BE2C (cell line): ENCODE results near the gene FAM83F.

Source experiments
- DNase-seq: peaks from one replicate; pipeline ENCODE4 v3.0.0-alpha.2; 2020
- H3K27me3 ChIP-seq: fragments of 250-450 bp; sonication (Bioruptor Pico); 2 replicates; pipeline ENCODE4 v1.5.1; 2020; ENCODE audit warnings: mild to moderate bottlenecking
- H3K36me3 ChIP-seq: fragments of 250-450 bp; sonication (Bioruptor Pico); 2 replicates; pipeline ENCODE4 v1.5.1; 2020; ENCODE audit warnings: mild to moderate bottlenecking
- H3K4me1 ChIP-seq: fragments of 250-450 bp; sonication (Bioruptor Pico); 2 replicates; pipeline ENCODE4 v1.5.1; 2020
- H3K4me3 ChIP-seq: 2 replicates; pipeline ENCODE4 v1.5.1; 2011; ENCODE audit warnings: low read depth, low read length
- H3K9me3 ChIP-seq: fragments of 250-450 bp; sonication (Bioruptor Pico); 2 replicates; pipeline ENCODE4 v1.5.1; 2020
- TF ChIP-seq, protein P1 (sequence below): IDR thresholded peaks from 2 replicates; pipeline ENCODE4 v1.5.1; 2012; ENCODE audit warnings: mild to moderate bottlenecking, low read depth, low read length

Gene FAM83F

DNA sequence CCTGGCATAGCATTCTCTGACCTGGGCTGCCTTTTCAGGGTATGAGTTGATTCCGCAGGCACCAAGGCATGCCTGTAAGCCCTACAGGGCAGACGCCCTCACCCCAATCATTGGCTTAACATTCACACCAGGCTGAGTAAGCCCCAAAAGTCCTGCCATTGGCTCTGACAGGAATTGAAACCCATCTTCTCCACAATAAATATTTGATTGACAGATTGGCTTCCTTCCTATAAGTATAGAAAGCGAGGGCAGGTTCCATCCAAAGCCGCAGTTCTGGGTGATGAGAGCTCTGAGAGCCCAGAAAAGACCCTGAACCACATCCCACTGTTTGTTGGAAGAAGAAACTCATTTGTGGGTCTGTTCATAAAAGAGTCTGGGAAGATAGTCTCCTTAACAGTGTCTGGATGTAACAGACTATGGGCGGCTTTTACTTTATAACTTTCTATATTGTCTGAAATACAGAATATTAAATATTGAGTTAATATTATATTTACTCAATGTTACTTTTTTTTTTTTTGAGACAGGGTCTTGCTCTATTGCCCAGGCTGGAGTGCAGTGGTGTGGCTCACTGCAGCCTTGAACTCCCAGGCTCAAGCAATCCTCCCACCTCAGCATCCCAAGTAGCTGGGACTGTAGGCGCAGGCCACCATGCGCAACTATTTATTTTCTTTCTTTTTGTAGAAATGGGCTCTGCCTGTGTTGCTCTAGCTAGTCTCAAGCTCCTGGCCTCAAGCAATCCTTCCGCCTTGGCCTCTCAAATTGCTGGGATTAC lies 46.8 kb downstream of the FAM83F start:
- no peaks in the 10 kb centered on the region for H3K9me3 ChIP-seq
- H3K36me3 ChIP-seq, result no peaks in the 10 kb centered on the region
- H3K4me3 ChIP-seq, result no peak overlapping the region
- H3K4me1 ChIP-seq, result peaks cover 15% of the 10 kb centered on the region
- DNase-seq, result no peak
- TF ChIP-seq, protein P1, sequence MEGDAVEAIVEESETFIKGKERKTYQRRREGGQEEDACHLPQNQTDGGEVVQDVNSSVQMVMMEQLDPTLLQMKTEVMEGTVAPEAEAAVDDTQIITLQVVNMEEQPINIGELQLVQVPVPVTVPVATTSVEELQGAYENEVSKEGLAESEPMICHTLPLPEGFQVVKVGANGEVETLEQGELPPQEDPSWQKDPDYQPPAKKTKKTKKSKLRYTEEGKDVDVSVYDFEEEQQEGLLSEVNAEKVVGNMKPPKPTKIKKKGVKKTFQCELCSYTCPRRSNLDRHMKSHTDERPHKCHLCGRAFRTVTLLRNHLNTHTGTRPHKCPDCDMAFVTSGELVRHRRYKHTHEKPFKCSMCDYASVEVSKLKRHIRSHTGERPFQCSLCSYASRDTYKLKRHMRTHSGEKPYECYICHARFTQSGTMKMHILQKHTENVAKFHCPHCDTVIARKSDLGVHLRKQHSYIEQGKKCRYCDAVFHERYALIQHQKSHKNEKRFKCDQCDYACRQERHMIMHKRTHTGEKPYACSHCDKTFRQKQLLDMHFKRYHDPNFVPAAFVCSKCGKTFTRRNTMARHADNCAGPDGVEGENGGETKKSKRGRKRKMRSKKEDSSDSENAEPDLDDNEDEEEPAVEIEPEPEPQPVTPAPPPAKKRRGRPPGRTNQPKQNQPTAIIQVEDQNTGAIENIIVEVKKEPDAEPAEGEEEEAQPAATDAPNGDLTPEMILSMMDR, result no peak
- H3K27me3 ChIP-seq, result peaks cover 8% of the 10 kb centered on the region

DNA sequence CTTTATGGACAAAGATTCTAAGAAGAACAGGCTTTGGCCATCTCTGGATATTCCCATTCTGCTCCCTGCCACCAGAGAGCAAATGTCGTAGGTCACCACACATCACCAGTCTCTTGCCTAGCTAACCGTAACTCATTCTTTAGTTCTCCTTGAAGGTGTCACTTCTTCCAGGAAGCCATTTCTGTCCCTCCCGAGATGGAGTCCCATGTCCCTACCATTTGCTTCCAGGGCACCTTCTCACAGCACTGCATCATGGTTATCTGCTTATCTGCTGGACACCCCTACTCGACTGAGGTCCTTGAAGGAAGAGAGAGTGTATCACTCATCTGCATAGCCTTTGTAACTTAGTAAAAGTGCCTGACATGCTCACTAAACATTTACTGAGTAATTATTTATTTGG lies 47.6 kb downstream of the FAM83F start:
- TF ChIP-seq, protein P1, result no peak
- H3K4me3 ChIP-seq, result no peak overlapping the region
- peaks cover 15% of the 10 kb centered on the region for H3K4me1 ChIP-seq
- H3K36me3 ChIP-seq, result no peaks in the 10 kb centered on the region
- peaks cover 8% of the 10 kb centered on the region for H3K27me3 ChIP-seq
- H3K9me3 ChIP-seq, result no peaks in the 10 kb centered on the region
- no peak for DNase-seq

DNA sequence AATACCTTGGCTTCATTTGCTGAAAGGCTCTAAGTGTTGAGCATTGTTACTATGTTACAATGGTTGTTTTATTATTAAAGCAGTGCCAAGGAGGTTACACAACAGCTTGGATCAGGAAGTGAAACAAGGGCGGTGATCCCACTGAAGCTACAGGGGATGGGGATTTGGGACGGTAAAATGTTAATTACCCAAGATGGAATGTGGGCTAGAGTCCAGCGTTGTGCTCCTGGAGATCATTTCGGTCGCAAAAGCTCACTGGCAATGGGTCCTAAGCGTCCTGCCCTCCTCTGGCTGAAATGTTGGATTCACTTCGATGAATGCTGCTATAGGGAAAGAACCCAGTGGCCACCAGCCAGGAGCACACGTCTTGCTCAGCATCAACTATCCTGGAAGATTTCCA lies 48.3 kb downstream of the FAM83F start:
- Histone ChIP-seq H3K36me3 (no peaks in the 10 kb centered on the region), H3K4me1 (peaks cover 15% of the 10 kb centered on the region), H3K4me3 (no peak overlapping the region), H3K27me3 (peaks cover 8% of the 10 kb centered on the region), H3K9me3 (no peaks in the 10 kb centered on the region)
- TF ChIP-seq, protein P1, result no peak
- DNase-seq, result no peak

DNA sequence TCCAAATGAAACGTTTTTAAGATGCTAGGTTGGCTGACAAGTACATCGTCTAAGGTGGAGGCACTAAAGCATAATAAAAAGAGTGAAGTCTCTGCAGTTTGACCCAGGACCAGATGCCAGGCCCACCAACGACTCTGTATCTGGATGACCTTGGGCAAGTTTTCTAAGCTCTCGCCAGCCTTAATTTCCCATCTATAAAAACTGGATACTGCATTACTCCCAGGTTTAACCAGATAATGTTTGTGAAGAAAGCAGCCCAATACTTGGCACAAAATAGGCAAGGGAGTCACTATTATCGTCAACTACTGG lies 49.0 kb downstream of the FAM83F start:
- peaks cover 7% of the 10 kb centered on the region for H3K27me3 ChIP-seq
- DNase-seq, result no peak
- TF ChIP-seq, protein P1, result no peak
- peaks cover 15% of the 10 kb centered on the region for H3K4me1 ChIP-seq
- peak overlapping the region; percentile 60 for H3K4me3 ChIP-seq
- H3K9me3 ChIP-seq, result no peaks in the 10 kb centered on the region
- no peaks in the 10 kb centered on the region for H3K36me3 ChIP-seq

DNA sequence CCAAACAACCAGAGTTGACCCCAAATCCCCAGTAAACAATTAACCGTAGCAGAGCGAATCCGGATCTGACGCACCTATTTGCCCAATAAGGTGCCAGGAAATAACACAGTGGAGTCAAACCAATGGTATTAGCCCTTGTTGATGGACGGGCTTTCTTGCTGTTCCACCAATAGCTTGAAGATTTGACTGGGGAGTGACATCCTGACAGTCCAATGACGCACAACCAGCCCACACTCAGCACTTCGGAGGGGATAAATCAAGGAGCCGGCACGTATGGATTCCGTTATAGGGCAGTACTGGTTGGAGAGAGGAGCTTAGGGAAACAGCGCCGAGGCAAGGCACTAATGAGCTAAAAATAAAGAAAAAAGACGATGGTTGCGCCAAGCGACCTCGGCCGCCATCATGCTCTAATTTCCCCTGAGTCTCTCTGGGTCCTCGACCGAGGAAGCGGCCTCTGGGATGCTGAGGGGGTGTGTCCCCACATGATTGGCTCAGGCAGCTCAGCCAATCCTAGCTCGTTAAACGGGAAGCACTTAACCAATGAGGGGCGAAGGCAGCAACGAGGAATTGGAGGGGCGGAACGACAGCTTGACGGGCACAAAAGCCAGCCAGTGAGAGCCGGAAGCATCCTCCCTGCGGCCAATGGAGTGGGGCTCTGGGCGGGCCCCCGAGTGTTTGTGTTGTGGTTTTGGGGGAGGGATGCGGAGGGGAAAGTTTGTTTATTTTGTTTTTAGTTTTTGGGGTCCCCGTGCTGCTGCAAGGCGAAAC lies 49.5 kb downstream of the FAM83F start:
- Histone ChIP-seq H3K27me3 (peaks cover 4% of the 10 kb centered on the region; the same call in 1 of the 2 replicates), H3K36me3 (no peaks in the 10 kb centered on the region), H3K4me3 (peak overlapping the region; percentile 60), H3K9me3 (no peaks in the 10 kb centered on the region), H3K4me1 (peaks cover 15% of the 10 kb centered on the region)
- DNase-seq, result peak; percentile 97
- TF ChIP-seq, protein P1, result no peak
